Testis (tissue), 2 donors: ENCODE data around the gene SLC41A3.

ENCODE experiments used
- POLR2A ChIP-seq: fragments of 450-650 bp; IDR thresholded peaks from one replicate; pipeline ENCODE4 v1.6.1; 2017; ENCODE audit warnings: antibody characterized with exemption, mild to moderate bottlenecking, moderate library complexity
- TF ChIP-seq, protein P1 (sequence below), 3 experiments: fragments of 450-650 bp in 2 of 3; fragments of 200-600 bp in 1 of 3; sonication (generic) in 1 of 3; IDR thresholded peaks; one replicate each; pipeline ENCODE4 v1.5.1; 2016 to 2019; ENCODE audit warnings: antibody characterized with exemption in 3 of 3, mild to moderate bottlenecking in 2 of 3, moderate library complexity in 1 of 3

- TF ChIP-seq, protein P1, sequence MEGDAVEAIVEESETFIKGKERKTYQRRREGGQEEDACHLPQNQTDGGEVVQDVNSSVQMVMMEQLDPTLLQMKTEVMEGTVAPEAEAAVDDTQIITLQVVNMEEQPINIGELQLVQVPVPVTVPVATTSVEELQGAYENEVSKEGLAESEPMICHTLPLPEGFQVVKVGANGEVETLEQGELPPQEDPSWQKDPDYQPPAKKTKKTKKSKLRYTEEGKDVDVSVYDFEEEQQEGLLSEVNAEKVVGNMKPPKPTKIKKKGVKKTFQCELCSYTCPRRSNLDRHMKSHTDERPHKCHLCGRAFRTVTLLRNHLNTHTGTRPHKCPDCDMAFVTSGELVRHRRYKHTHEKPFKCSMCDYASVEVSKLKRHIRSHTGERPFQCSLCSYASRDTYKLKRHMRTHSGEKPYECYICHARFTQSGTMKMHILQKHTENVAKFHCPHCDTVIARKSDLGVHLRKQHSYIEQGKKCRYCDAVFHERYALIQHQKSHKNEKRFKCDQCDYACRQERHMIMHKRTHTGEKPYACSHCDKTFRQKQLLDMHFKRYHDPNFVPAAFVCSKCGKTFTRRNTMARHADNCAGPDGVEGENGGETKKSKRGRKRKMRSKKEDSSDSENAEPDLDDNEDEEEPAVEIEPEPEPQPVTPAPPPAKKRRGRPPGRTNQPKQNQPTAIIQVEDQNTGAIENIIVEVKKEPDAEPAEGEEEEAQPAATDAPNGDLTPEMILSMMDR (IDR thresholded peaks at IDR 0.05), result no peak
- TF ChIP-seq POLR2A, result no peak
These were observed 123.9 kb downstream of the SLC41A3 start for GRCh38 chr3:125960066-125960424.
